Stomach (tissue), 4 donors: Measurements from ENCODE around the gene RNF220.

ENCODE experiments used
- EP300 ChIP-seq: sonication (generic); formaldehyde crosslinking; IDR thresholded peaks from one replicate; pipeline ENCODE4 v1.6.1; 2017; ENCODE audit warnings: antibody characterized with exemption
- POLR2A ChIP-seq, 4 donors: fragments of 450-650 bp; IDR thresholded peaks; one replicate each; pipeline ENCODE4 v1.6.1; 2016; ENCODE audit warnings: antibody characterized with exemption in 4 of 4, control low read depth in 2 of 4, mild to moderate bottlenecking in 1 of 4, moderate library complexity in 1 of 4
- POLR2AphosphoS5 ChIP-seq, 3 donors: sonication (generic); formaldehyde crosslinking; IDR thresholded peaks; one replicate each; pipeline ENCODE4 v1.6.1; 2016; ENCODE audit warnings: antibody characterized with exemption in 3 of 3
- TF ChIP-seq, protein P1 (sequence below), 7 experiments: fragments of 450-650 bp in 4 of 7; fragments of 200-600 bp in 3 of 7; sonication (generic) in 3 of 7; IDR thresholded peaks; one replicate each; pipeline ENCODE4 v1.5.1; 2016 to 2019; ENCODE audit warnings: antibody characterized with exemption in 7 of 7, control low read depth in 2 of 7, mild to moderate bottlenecking in 1 of 7

GRCh38 chr1:44485229-44485933 is 80.3 kb downstream of the RNF220 start:
- TF ChIP-seq, protein P1, sequence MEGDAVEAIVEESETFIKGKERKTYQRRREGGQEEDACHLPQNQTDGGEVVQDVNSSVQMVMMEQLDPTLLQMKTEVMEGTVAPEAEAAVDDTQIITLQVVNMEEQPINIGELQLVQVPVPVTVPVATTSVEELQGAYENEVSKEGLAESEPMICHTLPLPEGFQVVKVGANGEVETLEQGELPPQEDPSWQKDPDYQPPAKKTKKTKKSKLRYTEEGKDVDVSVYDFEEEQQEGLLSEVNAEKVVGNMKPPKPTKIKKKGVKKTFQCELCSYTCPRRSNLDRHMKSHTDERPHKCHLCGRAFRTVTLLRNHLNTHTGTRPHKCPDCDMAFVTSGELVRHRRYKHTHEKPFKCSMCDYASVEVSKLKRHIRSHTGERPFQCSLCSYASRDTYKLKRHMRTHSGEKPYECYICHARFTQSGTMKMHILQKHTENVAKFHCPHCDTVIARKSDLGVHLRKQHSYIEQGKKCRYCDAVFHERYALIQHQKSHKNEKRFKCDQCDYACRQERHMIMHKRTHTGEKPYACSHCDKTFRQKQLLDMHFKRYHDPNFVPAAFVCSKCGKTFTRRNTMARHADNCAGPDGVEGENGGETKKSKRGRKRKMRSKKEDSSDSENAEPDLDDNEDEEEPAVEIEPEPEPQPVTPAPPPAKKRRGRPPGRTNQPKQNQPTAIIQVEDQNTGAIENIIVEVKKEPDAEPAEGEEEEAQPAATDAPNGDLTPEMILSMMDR (IDR thresholded peaks at IDR 0.05): no peak
- TF ChIP-seq POLR2A (IDR thresholded peaks at IDR 0.05) (no peak), POLR2AphosphoS5 (IDR thresholded peaks at IDR 0.05) (no peak), EP300 (no peak)
